GM23248 (cell line): ENCODE results near the gene TMEM201. TPM values are rescaled to one million over a fixed set of nuclear protein-coding genes. Genes with fewer than 3 reads are reported as not detected.

ENCODE experiments used
- DNase-seq: peaks from one replicate; pipeline ENCODE4 v3.0.0-alpha.2; 2015
- H2AFZ ChIP-seq: fragments of 200-600 bp; sonication (generic); 2 replicates; pipeline ENCODE4 v1.6.1; 2016; ENCODE audit warnings: antibody characterized with exemption
- H3F3A ChIP-seq: fragments of 200-600 bp; sonication (generic); 2 replicates; pipeline ENCODE4 v1.6.1; 2016; ENCODE audit warnings: mild to moderate bottlenecking, antibody characterized with exemption, mixed run types; ENCODE audit not compliant: insufficient read depth
- H3K27ac ChIP-seq: fragments of 200-600 bp; sonication (generic); 2 replicates; pipeline ENCODE4 v1.5.1; 2016; ENCODE audit warnings: mild to moderate bottlenecking
- H3K27me3 ChIP-seq: fragments of 200-600 bp; sonication (generic); replicated peaks from 2 replicates; pipeline ENCODE4 v1.6.1; 2016; ENCODE audit warnings: mild to moderate bottlenecking; ENCODE audit not compliant: insufficient read depth
- H3K36me3 ChIP-seq: fragments of 200-600 bp; sonication (generic); 2 replicates; pipeline ENCODE4 v1.6.1; 2016; ENCODE audit warnings: low read depth, mild to moderate bottlenecking
- H3K4me1 ChIP-seq: fragments of 200-600 bp; sonication (generic); 2 replicates; pipeline ENCODE4 v1.6.1; 2016; ENCODE audit warnings: mild to moderate bottlenecking; ENCODE audit not compliant: insufficient read depth
- H3K4me2 ChIP-seq: fragments of 200-600 bp; sonication (generic); one replicate; pipeline ENCODE4 v1.6.1; 2016; ENCODE audit warnings: mild to moderate bottlenecking; ENCODE audit not compliant: unreplicated experiment
- H3K4me3 ChIP-seq: fragments of 200-600 bp; sonication (generic); 2 replicates; pipeline ENCODE4 v1.5.1; 2016; ENCODE audit warnings: mild to moderate bottlenecking
- H3K79me2 ChIP-seq: fragments of 200-600 bp; sonication (generic); 2 replicates; pipeline ENCODE4 v1.6.1; 2016; ENCODE audit warnings: mild to moderate bottlenecking; ENCODE audit not compliant: insufficient read depth
- H3K9ac ChIP-seq: fragments of 200-600 bp; sonication (generic); 2 replicates; pipeline ENCODE4 v1.6.1; 2016; ENCODE audit warnings: mild to moderate bottlenecking
- H3K9me2 ChIP-seq: fragments of 200-600 bp; sonication (generic); 2 replicates; pipeline ENCODE4 v1.6.1; 2016; ENCODE audit warnings: mixed run types, mild to moderate bottlenecking, moderate library complexity; ENCODE audit not compliant: insufficient read depth
- H3K9me3 ChIP-seq: fragments of 200-600 bp; sonication (generic); one replicate; pipeline ENCODE4 v1.6.1; 2017; ENCODE audit warnings: low read depth
- H4K20me1 ChIP-seq: fragments of 200-600 bp; sonication (generic); 2 replicates; pipeline ENCODE4 v1.6.0; 2016; ENCODE audit not compliant: insufficient read depth
- EZH2 ChIP-seq: fragments of 200-600 bp; sonication (generic); IDR thresholded peaks from 2 replicates; pipeline ENCODE4 v1.6.1; 2018; ENCODE audit warnings: antibody characterized with exemption, mild to moderate bottlenecking; ENCODE audit not compliant: insufficient read depth, poor library complexity, severe bottlenecking
- EZH2phosphoT487 ChIP-seq: fragments of 200-600 bp; sonication (generic); IDR thresholded peaks from 2 replicates; pipeline ENCODE4 v1.6.1; 2018; ENCODE audit warnings: antibody characterized with exemption, moderate library complexity, mild to moderate bottlenecking, low read depth; ENCODE audit not compliant: insufficient read depth
- WGBS, 2 experiments: methylation state at CpG; one replicate each; pipeline ENCODE4 v1.1.6; 2015 to 2017; ENCODE audit warnings: low lambda C conversion rate in 2 of 2, low coverage in 1 of 2; ENCODE audit errors: missing lambda C conversion rate in 2 of 2; 5-methylcytosine and 5-hydroxymethylcytosine counted together
- in situ Hi-C: fragments of 300-500 bp; cut with MboI; formaldehyde crosslinking; loops from 2 replicates; pipeline ENCODE4 v1.15.0; 2020
- polyA plus RNA-seq: library from polyadenylated mRNA; unstranded; fragments of >200 nt; fragmentation: Nextera tagmentation; extraction: Ambion mirVana; gene quantifications from 2 replicates; pipeline ENCODE4 v1.2.1, GENCODE V29; 2016
- total RNA-seq: library from RNA; depleted of rRNA; stranded (reverse); fragments of >200 nt; shearing (Covaris generic); gene quantifications from 2 replicates; pipeline ENCODE4 v1.2.3, GENCODE V29; 2014

TMEM201 gene
- total and polyA plus RNA-seq, 2 experiments from 2014 or later: 5.7 to 6.7 TPM

GRCh38 chr1:9646037-9646436, 57.3 kb downstream of the TMEM201 start:
- Histone ChIP-seq H2AFZ (no peak overlapping the region), H3K79me2 (no peaks in the 10 kb centered on the region), H3K4me2 (no peak overlapping the region), H3F3A (no peaks in the 10 kb centered on the region), H3K4me1 (no peaks in the 10 kb centered on the region), H3K9ac (no peak overlapping the region), H3K27me3 (peaks cover 12% of the 10 kb centered on the region), H3K36me3 (no peaks in the 10 kb centered on the region), H3K27ac (no peak overlapping the region), H3K4me3 (no peak overlapping the region), H4K20me1 (no peaks in the 10 kb centered on the region), H3K9me2 (no peaks in the 10 kb centered on the region), H3K9me3 (no peaks in the 10 kb centered on the region)
- no peak for TF ChIP-seq EZH2
- TF ChIP-seq EZH2phosphoT487: no peak
- DNase-seq: no peak
- WGBS, 2 experiments: 94 to 96% methylated on average over 13 of the region's 13 CpGs
- in situ Hi-C loops: no loop called here

- in situ Hi-C loops: no loop called here
- Histone ChIP-seq H3K9me3 (no peaks in the 10 kb centered on the region), H3K4me3 (no peak overlapping the region), H4K20me1 (no peaks in the 10 kb centered on the region), H3K9me2 (no peaks in the 10 kb centered on the region), H3K4me2 (no peak overlapping the region), H3K4me1 (no peaks in the 10 kb centered on the region), H2AFZ (no peak overlapping the region), H3K27me3 (peaks cover 14% of the 10 kb centered on the region), H3F3A (no peaks in the 10 kb centered on the region), H3K9ac (no peak overlapping the region), H3K36me3 (no peaks in the 10 kb centered on the region), H3K27ac (no peak overlapping the region), H3K79me2 (no peaks in the 10 kb centered on the region)
- WGBS, 2 experiments: 50 to 56% methylated on average over 10 of the region's 10 CpGs
- no peak for DNase-seq
- TF ChIP-seq EZH2 (no peak), EZH2phosphoT487 (no peak)
Observed at GRCh38 chr1:9648171-9648570, 59.5 kb downstream of the TMEM201 start.

GRCh38 chr1:9649769-9650168, 61.1 kb downstream of the TMEM201 start:
- no peaks in the 10 kb centered on the region for H3K36me3 ChIP-seq
- H3K4me3 ChIP-seq: no peak overlapping the region
- no peak for TF ChIP-seq EZH2phosphoT487
- TF ChIP-seq EZH2: no peak
- H4K20me1 ChIP-seq: no peaks in the 10 kb centered on the region
- WGBS, 2 experiments: 77 to 84% methylated on average over 3 of the region's 3 CpGs
- no peaks in the 10 kb centered on the region for H3K4me1 ChIP-seq
- H3K27ac ChIP-seq: no peak overlapping the region
- H3K9me2 ChIP-seq: no peaks in the 10 kb centered on the region
- DNase-seq: no peak
- peaks cover 14% of the 10 kb centered on the region for H3K27me3 ChIP-seq
- H3K4me2 ChIP-seq: no peak overlapping the region
- H3K9ac ChIP-seq: no peak overlapping the region
- in situ Hi-C loops: no loop called here
- H2AFZ ChIP-seq: no peak overlapping the region
- no peaks in the 10 kb centered on the region for H3F3A ChIP-seq
- no peaks in the 10 kb centered on the region for H3K79me2 ChIP-seq
- H3K9me3 ChIP-seq: no peaks in the 10 kb centered on the region

GRCh38 chr1:9651220-9651564, 62.5 kb downstream of the TMEM201 start:
- Histone ChIP-seq H3K4me3 (peak overlapping the region; percentile 73), H3K27me3 (peaks cover 14% of the 10 kb centered on the region), H3K9me3 (no peaks in the 10 kb centered on the region), H3F3A (no peaks in the 10 kb centered on the region), H3K9ac (no peak overlapping the region), H4K20me1 (no peaks in the 10 kb centered on the region), H3K79me2 (no peaks in the 10 kb centered on the region), H3K4me1 (no peaks in the 10 kb centered on the region), H3K9me2 (no peaks in the 10 kb centered on the region), H2AFZ (peak overlapping the region; percentile 74), H3K4me2 (peak overlapping the region; percentile 71), H3K27ac (no peak overlapping the region), H3K36me3 (no peaks in the 10 kb centered on the region)
- in situ Hi-C loops: no loop called here
- DNase-seq: no peak
- TF ChIP-seq EZH2 (no peak), EZH2phosphoT487 (no peak)
- WGBS, 2 experiments: 34 to 35% methylated on average over 10 of the region's 10 CpGs
